ENCODE data around the gene GTF2A1L.

DNA sequence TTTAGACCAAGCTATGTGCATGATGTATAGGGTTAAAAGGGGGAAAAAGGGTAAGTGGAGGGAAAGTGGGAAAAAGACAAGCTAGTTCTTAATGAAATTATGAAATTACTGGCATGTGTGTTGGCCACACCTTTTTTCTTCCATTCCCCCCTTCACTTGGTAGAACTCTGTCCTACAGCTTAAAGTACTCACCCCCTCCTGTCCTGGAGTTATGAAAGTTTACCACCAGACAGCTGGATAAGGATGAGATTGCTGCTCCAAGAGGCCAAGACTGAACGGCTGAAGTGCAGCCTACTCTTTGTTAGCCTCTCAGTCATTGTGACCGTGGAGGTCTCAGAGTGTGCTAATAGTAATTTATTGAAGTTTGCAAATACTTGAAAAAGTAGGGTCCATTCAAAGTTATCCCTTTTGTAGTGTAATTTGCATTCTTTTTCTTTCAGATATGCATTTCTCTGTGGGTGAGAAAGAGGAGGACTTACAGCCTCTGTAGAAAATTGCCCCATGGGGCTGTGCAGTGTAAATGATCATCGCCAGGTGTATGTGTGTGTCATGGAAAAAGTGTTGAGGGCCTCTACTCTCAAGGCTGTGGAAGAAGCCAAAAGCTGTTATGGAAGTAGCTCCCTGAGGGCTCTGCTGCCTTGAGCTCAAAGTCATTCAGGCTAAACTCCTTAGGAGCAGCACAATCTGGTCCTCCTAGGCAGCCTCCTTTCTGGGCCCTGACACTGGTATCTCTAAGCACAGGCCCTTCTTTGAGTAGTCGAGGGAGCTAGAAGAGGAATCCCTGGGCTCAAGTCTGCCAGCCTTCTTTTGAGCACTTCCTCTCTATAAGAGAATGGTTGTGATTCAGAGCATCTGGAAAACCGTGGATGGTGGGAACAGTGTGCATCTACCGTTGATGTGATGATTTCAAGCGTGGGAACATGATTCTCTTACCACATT, 91.7 kb downstream of the GTF2A1L start:
- TF ChIP-seq CTCF (IDR thresholded peaks at IDR 0.05 in 8 of 11, conservative IDR thresholded peaks at IDR 0.05 in 3 of 11) (no peak), POLR2A (IDR thresholded peaks at IDR 0.05) (no peak), POLR2AphosphoS5 (IDR thresholded peaks at IDR 0.05) (no peak)
